DMS53 (cell line): ENCODE measurements around the gene LARP4B.

Experiments
- DNase-seq: peaks from one replicate; lab custom pipeline; 2025; lab: John Stamatoyannopoulos, UW

The LARP4B gene

DNA sequence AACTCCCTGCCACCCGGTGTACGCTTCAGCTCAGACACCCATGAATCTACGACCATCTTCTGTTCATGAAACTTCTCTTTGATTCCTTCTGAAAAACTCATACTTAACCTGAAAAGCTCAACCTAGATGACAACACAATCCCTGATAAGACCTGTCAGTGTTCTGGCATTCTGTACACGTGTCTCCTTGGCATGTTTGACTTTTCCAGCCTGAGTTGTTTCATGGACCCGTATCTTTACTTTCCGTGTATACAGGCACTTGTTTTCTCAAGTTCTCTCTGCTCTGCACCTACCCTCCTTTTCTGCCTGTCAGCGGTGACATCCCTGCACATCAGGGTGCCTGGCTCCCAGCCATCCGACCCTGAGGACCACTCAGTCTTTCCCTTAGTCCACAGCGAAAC lies 103.3 kb downstream of the LARP4B start:
- no peak for DNase-seq

- no peak for DNase-seq
Observed at GRCh38 chr10:824946-825345, 106.6 kb downstream of the LARP4B start.

- DNase-seq = no peak
Observed at GRCh38 chr10:824497-824896, 107.0 kb downstream of the LARP4B start.

DNA sequence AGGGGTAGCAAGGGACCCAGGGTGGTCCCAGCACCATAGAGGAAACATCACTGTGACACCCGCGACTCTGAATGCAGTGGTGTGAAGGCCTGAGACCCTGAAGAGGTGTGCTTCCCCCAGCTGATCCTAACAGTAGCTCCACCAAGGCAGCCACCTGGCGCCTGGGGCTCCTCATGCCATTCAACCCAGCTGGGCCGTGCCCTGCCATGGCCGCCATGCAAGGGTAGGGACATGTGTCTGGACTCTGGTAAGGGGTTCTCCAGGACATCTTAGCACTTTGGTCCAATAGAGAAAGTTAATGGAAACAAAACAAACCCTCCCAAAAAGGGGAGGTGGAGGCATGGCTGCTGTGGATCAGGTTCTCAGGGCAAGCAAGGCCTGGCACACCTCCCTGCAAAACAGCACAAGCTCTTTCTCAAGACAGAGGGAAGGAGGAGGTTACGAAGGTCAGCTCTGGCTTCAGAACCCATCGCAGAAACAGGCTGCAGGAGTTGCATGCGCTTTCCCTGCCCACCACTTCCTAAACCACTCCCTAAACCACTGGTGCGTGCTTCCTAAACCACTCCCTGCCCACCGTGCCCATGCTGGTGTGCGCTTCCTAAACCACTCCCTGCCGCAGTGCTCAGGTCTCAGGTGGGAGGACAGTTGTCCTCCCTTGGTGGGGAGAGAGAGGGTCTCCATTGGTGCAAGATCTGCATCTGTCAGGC lies 108.7 kb downstream of the LARP4B start:
- no peak for DNase-seq

GRCh38 chr10:822197-822596 lies 109.3 kb downstream of the LARP4B start:
- no peak for DNase-seq

DNA sequence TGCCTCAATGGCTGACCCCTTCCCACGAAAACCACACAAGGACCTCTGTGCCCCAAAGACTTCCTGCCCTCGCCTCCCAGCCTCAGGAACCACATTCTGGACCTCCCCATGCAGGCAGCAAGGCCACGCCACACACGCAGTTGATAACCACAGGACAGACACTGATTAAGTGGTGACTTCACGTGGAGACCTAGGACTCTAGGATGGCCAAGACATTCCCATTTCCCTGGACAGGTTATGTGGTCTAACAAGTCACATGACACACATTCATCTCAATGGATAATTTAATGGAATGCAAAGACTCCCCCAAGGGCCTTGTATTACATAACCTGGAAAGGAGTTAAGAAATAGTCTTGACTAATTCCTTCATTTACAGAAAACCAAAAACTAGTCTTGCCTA lies 110.2 kb downstream of the LARP4B start:
- DNase-seq = no peak

- no peak for DNase-seq
Observed at GRCh38 chr10:819816-820215, 111.7 kb downstream of the LARP4B start.

GRCh38 chr10:819326-819725 lies 112.2 kb downstream of the LARP4B start:
- DNase-seq = no peak

DNA sequence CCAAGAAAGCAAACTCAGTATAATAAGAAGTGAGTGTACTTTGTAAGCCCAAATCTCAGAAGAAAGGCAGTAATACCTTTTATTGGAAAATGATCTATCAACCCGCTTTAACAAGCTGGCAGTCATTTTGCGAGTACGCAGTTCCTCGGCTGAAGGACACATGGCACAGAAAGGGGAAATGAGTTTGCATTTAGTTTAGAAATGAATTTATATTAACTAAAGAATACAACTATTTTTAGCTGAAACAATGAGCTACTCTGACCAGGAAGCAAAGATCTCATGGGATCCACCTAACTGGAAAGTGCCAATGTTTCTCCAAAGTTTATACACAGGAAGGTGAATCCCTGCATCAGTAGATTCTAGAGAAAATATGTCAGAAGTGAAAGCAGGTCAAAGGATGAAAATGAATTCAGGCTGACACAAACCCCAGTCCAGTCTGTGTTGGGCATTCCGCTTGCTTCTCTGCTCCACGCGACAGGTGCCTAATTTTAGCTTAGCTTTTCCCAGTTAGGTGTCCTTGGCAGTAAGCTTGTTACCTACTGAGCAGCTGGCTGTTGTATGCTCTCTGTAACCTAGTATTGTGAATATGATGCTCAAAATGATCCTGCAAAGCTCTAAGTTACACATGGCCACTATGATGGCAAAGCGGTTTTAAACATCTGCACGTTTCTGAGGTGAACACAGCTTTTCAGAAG lies 112.8 kb downstream of the LARP4B start:
- DNase-seq = no peak

DNA sequence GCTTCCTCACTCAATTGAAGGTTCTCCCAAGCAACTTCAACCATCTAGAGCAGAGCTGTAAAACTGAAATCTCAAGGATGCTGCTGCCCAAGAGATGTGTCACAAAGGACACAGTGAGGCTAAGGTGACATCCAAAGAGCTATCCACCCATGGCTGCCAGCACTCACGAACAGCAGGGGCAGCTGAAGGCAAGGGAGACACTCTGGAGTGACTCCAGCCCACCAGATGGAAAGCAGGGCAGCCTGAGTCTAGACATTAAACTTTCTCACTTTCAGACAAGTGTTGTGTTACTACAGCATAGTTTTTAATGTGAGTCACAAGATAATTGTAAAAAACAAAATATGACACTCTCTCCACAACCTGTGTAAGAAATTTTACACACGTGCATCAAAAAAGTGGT lies 113.5 kb downstream of the LARP4B start:
- no peak for DNase-seq

- no peak for DNase-seq
Observed at GRCh38 chr10:817371-817770, 114.1 kb downstream of the LARP4B start.

- DNase-seq = no peak
Observed at GRCh38 chr10:816958-817357, 114.5 kb downstream of the LARP4B start.

GRCh38 chr10:816091-816477 lies 115.4 kb downstream of the LARP4B start:
- no peak for DNase-seq

DNA sequence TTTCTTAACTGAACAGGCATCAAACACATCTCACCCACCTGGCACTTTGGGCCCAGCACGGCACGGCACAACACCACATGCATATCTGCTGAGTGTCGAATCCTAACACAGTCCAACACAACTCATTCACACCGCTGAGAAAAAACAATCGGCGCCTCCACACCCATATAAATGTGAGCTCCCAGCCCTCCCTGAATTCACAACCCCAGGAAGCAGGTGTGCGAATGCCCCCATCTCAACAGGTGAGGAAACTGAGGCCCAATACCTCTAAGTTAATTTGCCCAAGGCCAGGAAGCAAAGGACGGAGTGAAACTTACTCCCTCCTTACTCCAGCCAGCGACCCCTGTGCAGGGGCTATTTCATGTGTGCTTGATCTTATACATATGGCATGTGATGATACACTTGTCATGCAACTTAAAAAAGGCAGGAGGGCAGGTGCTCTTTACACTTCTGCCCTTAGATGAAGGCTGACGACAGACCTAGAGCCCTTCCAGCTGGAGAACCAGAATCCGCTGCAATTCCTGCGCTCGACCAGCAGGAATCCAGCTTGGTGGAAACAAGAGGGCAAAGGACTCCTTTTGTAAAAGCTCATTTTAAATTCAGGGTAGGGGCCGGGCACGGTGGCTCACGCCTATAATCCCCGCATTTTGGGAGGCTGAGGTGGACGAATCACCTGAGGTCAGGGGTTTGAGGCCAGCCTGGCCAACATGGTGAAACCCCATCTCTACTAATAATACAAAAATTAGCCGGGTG lies 116.0 kb downstream of the LARP4B start:
- peak; percentile 34 for DNase-seq

DNA sequence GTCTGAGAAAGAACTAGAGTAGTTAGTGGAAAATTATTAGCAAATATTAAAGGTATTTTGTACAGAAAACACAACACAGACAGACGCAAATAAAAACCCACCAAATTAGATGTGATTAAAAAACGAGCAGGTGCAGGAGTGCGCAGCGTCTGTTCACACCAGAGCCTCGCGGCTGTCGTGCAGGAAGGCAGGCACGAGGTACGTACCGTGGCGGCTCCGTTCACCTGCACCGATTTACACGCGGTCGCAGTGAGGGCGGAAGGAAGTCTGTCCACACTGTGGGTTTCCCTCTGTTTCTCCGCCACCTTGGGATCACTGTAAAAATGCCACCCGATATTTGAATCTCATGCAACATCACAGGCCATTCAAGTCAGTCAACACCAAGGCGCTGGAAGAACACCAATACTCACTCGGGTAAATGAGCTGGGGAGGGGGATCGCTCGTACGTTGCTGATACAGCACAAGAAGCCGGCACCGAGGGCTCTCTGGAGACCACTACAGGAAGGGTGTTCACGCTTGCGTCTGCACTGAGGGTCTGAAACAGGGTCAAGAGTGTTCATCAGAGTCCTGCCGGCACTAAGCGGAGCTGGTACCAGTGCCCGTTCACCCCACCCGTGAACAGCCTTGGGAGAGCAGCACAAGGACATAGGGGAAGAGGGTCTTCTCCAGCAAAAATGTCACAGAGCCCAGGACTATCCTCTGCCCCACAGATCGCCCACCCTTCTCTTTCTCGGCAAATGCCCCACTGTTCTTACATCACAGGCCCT lies 116.8 kb downstream of the LARP4B start:
- DNase-seq = no peak

DNA sequence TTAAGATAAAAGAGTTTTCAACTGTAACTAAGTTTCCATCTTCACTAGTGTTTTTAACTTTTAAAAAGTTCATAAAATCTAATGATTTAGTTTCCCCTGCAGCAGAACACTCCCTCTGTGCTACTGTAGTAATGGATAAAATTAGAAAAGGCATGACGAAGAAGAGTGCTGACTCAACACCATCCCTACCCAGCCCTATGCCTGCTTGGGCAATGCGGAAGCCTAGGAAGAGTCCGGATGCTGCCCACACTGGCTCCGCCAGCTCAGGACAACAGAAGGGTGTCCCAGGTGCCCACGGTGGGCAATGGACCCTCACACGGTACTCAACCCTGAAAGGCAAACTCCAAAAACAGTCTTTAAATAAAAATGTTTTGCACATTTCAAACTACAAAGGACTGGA lies 118.2 kb downstream of the LARP4B start:
- no peak for DNase-seq

DNA sequence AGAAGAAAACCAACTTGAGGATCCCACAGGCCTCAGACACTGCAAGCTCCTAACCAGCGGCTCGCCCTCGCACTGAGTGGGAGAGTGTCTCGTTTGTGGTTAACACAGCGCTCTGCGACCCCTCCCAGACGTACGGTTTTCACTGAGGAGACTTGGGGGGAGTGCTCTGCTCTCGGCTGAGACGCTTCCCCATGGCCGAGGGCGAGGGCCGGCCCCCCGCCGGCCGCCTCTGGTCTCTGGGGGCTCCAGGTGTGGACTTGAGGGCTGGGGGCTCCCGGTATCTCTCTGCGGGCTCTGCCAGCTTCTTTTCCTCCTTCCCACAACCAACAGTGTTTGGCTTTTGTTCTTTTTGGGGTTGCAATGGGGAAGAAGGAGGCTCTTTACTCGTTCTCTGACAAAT lies 118.7 kb downstream of the LARP4B start:
- no peak for DNase-seq

GRCh38 chr10:811379-812175 lies 119.9 kb downstream of the LARP4B start:
- no peak for DNase-seq

DNA sequence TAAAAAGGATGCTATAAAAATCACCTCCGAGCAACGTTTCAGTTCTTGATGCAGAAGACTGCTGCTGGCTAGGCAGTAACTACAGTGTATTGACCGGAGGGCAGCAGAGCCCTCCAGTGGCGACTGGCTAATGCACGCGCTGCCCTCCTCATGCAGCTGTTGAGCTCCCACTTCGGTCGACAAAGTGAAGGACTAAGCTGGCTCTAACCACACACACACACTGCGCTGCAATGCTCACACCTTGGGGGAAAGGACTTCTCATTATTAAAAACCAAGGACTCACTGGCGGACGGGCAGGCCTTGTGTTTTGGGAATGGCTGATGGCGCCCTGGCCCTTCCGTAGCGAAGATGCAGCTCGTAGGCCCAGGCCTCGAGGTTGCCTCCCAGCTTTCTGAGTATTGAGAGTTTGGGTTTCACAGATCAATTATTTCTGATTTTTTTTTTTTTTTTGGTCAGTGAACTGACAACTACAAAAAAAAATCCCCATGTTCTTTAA lies 121.1 kb downstream of the LARP4B start:
- peak; percentile 61 for DNase-seq

DNA sequence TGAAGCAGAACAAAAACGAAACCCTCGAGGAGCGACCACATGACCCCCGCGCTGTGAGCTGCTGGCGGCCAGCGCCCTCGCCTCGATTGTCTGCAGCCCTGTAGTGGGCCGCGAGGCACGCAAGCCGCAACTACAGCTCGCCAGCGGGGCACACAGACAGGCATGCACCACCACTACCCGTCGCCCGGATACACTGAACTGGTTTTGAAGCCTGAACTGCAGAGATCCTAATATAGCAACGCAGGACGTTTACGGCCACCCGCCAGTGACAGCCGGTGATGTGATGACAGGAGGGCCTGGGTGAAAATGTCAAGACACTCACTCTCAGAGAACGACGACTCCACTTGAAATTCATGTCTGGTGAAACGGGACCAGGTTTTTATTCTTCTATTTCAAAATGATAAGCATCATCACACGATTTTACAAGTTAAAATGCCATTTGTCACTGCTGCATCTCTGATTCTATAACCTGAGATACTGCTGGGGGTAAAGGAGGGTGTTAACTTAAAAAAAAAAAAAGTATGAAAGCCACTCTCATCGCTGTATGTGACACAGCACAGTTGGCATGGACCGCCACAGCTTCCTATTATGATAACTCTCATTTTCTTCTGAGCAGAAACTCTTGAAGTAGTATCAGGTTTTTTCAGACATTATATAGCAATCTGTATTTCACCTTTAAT lies 121.7 kb downstream of the LARP4B start:
- DNase-seq = no peak

- DNase-seq = no peak
Observed at GRCh38 chr10:807958-808353, 123.5 kb downstream of the LARP4B start.
